GM18505 (cell line): Measurements from ENCODE around the gene OR13J1.

Experiments
- ATAC-seq: cut with Tn5 transposase; IDR thresholded peaks from one replicate; pipeline ENCODE4 v1.9.1; 2021; ENCODE audit not compliant: unreplicated experiment
- POLR2A ChIP-seq: IDR thresholded peaks from 4 replicates; pipeline ENCODE4 v1.6.1; 2011; ENCODE audit warnings: borderline replicate concordance; ENCODE audit not compliant: insufficient read depth, insufficient read length; ENCODE audit errors: extremely low read depth

Gene OR13J1

GRCh38 chr9:35842020-35842745, 28.0 kb downstream of the OR13J1 start:
- TF ChIP-seq POLR2A: no peak
- no peak for ATAC-seq

- no peak for ATAC-seq
- no peak for TF ChIP-seq POLR2A
These were observed 28.6 kb downstream of the OR13J1 start for GRCh38 chr9:35841645-35841900.

- no peak for TF ChIP-seq POLR2A
- ATAC-seq: no peak
These were observed 29.1 kb downstream of the OR13J1 start for GRCh38 chr9:35840881-35841644.

- no peak for TF ChIP-seq POLR2A
- no peak for ATAC-seq
These were observed 30.3 kb downstream of the OR13J1 start for GRCh38 chr9:35839926-35840325.

GRCh38 chr9:35836595-35836994, 33.6 kb downstream of the OR13J1 start:
- no peak for TF ChIP-seq POLR2A

GRCh38 chr9:35835766-35836165, 34.4 kb downstream of the OR13J1 start:
- TF ChIP-seq POLR2A: no peak
- ATAC-seq: no peak

More at GRCh38 chr9:35836595-35836994, 33.6 kb downstream of the OR13J1 start:
- ATAC-seq: no peak

GRCh38 chr9:35835216-35835632, 35.0 kb downstream of the OR13J1 start:
- no peak for TF ChIP-seq POLR2A
- no peak for ATAC-seq

- ATAC-seq: no peak
- no peak for TF ChIP-seq POLR2A
These were observed 35.7 kb downstream of the OR13J1 start for GRCh38 chr9:35834260-35835215.

GRCh38 chr9:35832814-35833213, 37.4 kb downstream of the OR13J1 start:
- TF ChIP-seq POLR2A: no peak
- ATAC-seq: no peak

GRCh38 chr9:35831040-35831439, 39.2 kb downstream of the OR13J1 start:
- no peak for TF ChIP-seq POLR2A
- no peak for ATAC-seq

GRCh38 chr9:35829764-35830096, 40.5 kb downstream of the OR13J1 start:
- ATAC-seq: no peak
- TF ChIP-seq POLR2A: no peak

GRCh38 chr9:35829084-35829763, 41.0 kb downstream of the OR13J1 start, which contains the start of gene TMEM8B:
TMEM8B (plus strand) TSS chr9:35829228; CDS start chr9:35829448, 220 bp downstream.
- peak; percentile 7 for TF ChIP-seq POLR2A

GRCh38 chr9:35828716-35829083, 41.5 kb downstream of the OR13J1 start, which contains the start of gene FAM221B:
FAM221B (minus strand) TSS chr9:35828732; CDS start chr9:35826161, 2,571 bp downstream.
- TF ChIP-seq POLR2A: no peak
- no peak for ATAC-seq

More at GRCh38 chr9:35829084-35829763, 41.0 kb downstream of the OR13J1 start, which contains the start of gene TMEM8B:
- peak; percentile 62 for ATAC-seq
